Breast epithelium (tissue), 4 donors: ENCODE data around the gene MAP3K14. TPM values are rescaled to one million over a fixed set of nuclear protein-coding genes. Genes with fewer than 3 reads are reported as not detected.
A peak's percentile ranks its signal among the peaks of the same experiment; 100 is the strongest.

Experiments used
- DNase-seq, 2 donors: peaks; one replicate each; pipeline ENCODE4 v3.0.0-alpha.2; 2019; ENCODE audit warnings: low spot score in 2 of 2
- H3K27ac ChIP-seq, 2 donors: fragments of 200-600 bp; sonication (generic) in 1 of 2; one replicate each; pipeline ENCODE4 v1.5.1; 2016 to 2019; ENCODE audit warnings: mild to moderate bottlenecking in 1 of 2
- H3K27me3 ChIP-seq, 2 donors: fragments of 200-600 bp; sonication (generic) in 1 of 2; one replicate each; pipeline versions ENCODE4 v1.5.1 to v1.6.0; 2017 to 2019; ENCODE audit warnings: control low read depth in 1 of 2, mild to moderate bottlenecking in 1 of 2
- H3K36me3 ChIP-seq: fragments of 200-600 bp; one replicate; pipeline ENCODE4 v1.5.1; 2019
- H3K4me1 ChIP-seq, 2 donors: fragments of 200-600 bp; sonication (generic); one replicate each; pipeline ENCODE4 v1.5.1; 2016 to 2019; ENCODE audit warnings: control low read depth in 1 of 2
- H3K4me3 ChIP-seq, 3 donors: fragments of 200-600 bp; sonication (generic); 1 replicate in 2 of 3; 2 replicates in 1 of 3; pipeline ENCODE4 v1.5.1; 2016 to 2019; ENCODE audit warnings: mild to moderate bottlenecking in 3 of 3, moderate library complexity in 2 of 3
- H3K9me3 ChIP-seq, 2 donors: fragments of 200-600 bp; sonication (generic) in 1 of 2; one replicate each; pipeline ENCODE4 v1.5.1; 2016 to 2019; ENCODE audit warnings: control low read depth in 1 of 2
- CTCF ChIP-seq, 3 donors: fragments of 450-650 bp; IDR thresholded peaks; one replicate each; pipeline ENCODE4 v1.5.1; 2016 to 2017; ENCODE audit warnings: antibody characterized with exemption in 3 of 3, mild to moderate bottlenecking in 3 of 3, moderate library complexity in 3 of 3
- POLR2A ChIP-seq: fragments of 450-650 bp; IDR thresholded peaks from one replicate; pipeline ENCODE4 v1.6.1; 2016; ENCODE audit warnings: antibody characterized with exemption, mild to moderate bottlenecking, moderate library complexity
- POLR2AphosphoS5 ChIP-seq, 3 donors: sonication (generic); formaldehyde crosslinking; IDR thresholded peaks; one replicate each; pipeline ENCODE4 v1.6.1; 2017; ENCODE audit warnings: antibody characterized with exemption in 3 of 3
- intact Hi-C: fragments of 100-400 bp; cut with DNase I; formaldehyde crosslinking; loops from one replicate; pipeline ENCODE4 v1.15.1; 2023; ENCODE audit warnings: low total_unique reads
- total RNA-seq, 3 donors: library from RNA; depleted of rRNA; stranded (reverse); fragments of >200 nt; gene quantifications; one replicate each; pipeline ENCODE4 v1.1.0, GENCODE V29; 2016

Gene MAP3K14
- total RNA-seq, 3 donors from 2014 or later = 4.3 to 12.3 (median 6.9) TPM

- H3K9me3 ChIP-seq = no peaks in the 10 kb centered on the region
- intact Hi-C loops = loop anchor here (5.0 kb wide), 1 partner anchor 166 kb away; no protein-coding TSS in a partner anchor
- H3K27me3 ChIP-seq = no peaks in the 10 kb centered on the region
- no peak for DNase-seq
- no peaks in the 10 kb centered on the region for H3K36me3 ChIP-seq
- no peak for TF ChIP-seq CTCF (IDR thresholded peaks at IDR 0.05)
- no peak for TF ChIP-seq POLR2AphosphoS5 (IDR thresholded peaks at IDR 0.05)
- no peak for TF ChIP-seq POLR2A
- peak within 1 kb of the TSS; percentile 70 to 94 (median 71) for H3K4me3 ChIP-seq
- peak within 1 kb of the TSS; percentile 42 to 94 for H3K27ac ChIP-seq
- H3K4me1 ChIP-seq = peaks cover 0 to 6% of the 10 kb centered on the region in 2 donors
Measured at GRCh38 chr17:45221081-45222013, 95.5 kb downstream of the MAP3K14 start, which contains the start of gene FMNL1. TSS of gene FMNL1 (plus strand) at chr17:45221885. CDS start at chr17:45222125, 240 bp downstream.

DNA sequence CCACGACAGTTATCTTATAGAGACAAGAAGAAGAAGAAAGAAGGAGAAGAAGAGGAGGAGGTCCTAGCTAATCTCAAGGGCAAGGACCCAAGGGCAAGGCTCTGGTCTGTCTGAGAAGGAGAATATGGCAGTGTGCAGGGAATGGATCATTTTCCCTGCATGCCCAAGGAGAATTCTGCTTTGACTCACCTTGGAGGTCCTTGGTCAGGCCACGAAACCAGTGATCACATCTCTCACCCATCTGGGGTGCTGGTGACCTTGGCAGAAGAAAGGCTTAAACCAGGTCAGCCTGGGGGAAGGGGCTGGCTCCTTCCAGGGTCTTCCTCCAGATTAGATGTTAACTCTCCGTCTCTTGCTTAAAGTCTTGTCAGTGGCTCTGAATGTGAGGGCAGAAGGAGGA is 96.7 kb downstream of the MAP3K14 start:
- Histone ChIP-seq H3K4me1 (peaks cover 0 to 6% of the 10 kb centered on the region in 2 donors), H3K27ac (no peak overlapping the region), H3K4me3 (no peak overlapping the region), H3K36me3 (no peaks in the 10 kb centered on the region), H3K9me3 (no peaks in the 10 kb centered on the region), H3K27me3 (no peaks in the 10 kb centered on the region)
- TF ChIP-seq CTCF (IDR thresholded peaks at IDR 0.05) (no peak), POLR2A (no peak)
- intact Hi-C loops = loop anchor here (5.0 kb wide), 1 partner anchor 167 kb away; no protein-coding TSS in a partner anchor
- DNase-seq = no peak

GRCh38 chr17:45218895-45219661 is 97.7 kb downstream of the MAP3K14 start:
- Histone ChIP-seq H3K36me3 (no peaks in the 10 kb centered on the region), H3K27me3 (no peaks in the 10 kb centered on the region), H3K9me3 (no peaks in the 10 kb centered on the region), H3K4me1 (peaks cover 0 to 6% of the 10 kb centered on the region in 2 donors), H3K27ac (peak overlapping the region in 1 of 2 donors; percentile 27), H3K4me3 (peak overlapping the region in 1 of 3 donors; percentile 39)
- intact Hi-C loops = no loop called here
- peak; percentile 78 to 90 for DNase-seq
- TF ChIP-seq POLR2AphosphoS5 (IDR thresholded peaks at IDR 0.05) = peak; percentile 46 to 75 (median 64)
- TF ChIP-seq CTCF (IDR thresholded peaks at IDR 0.05) = peak; percentile 99
- TF ChIP-seq POLR2A = no peak

Other genes with a start within 250 kb of the MAP3K14 start
- gene PLCD3, start 184.5 kb downstream of the MAP3K14 start, total RNA-seq = 10 to 100 TPM; 30.8 to 62.2 (median 41.1) TPM
- gene ACBD4, start 181.3 kb downstream of the MAP3K14 start, total RNA-seq = 10 to 100 TPM; 13.8 to 28.8 (median 15.7) TPM
- 10 to 100 TPM; 21.3 to 35.6 (median 33.4) TPM for gene HEXIM1, start 168.5 kb downstream of the MAP3K14 start, total RNA-seq
- 10 to 100 TPM in 2 of 3 donors, 1 to 10 TPM in 1; 6.6 to 13.3 (median 13.2) TPM for gene HEXIM2, start 155.1 kb downstream of the MAP3K14 start, total RNA-seq
- gene FMNL1, start 95.1 kb downstream of the MAP3K14 start, total RNA-seq = 10 to 100 TPM in 2 of 3 donors, 1 to 10 TPM in 1; 9.2 to 31.2 (median 10.8) TPM
- gene SPATA32, start 54.9 kb downstream of the MAP3K14 start, total RNA-seq = under 1 TPM in 1 of 3 donors, not detected in 2; 0.44 TPM
- gene ARHGAP27, start 115.8 kb upstream of the MAP3K14 start, total RNA-seq = 10 to 100 TPM; 17.3 to 28.8 (median 17.6) TPM
- 10 to 100 TPM; 31.5 to 49.0 (median 36.9) TPM for gene PLEKHM1, start 173.7 kb upstream of the MAP3K14 start, total RNA-seq